ENCODE data around the gene SLC15A5.

GRCh38 chr12:16300122-16300521 lies 22.6 kb upstream of the SLC15A5 start:
- TF ChIP-seq GATA2 (IDR thresholded peaks at IDR 0.05; ENCODE audit: low read depth, low read length) (no peak), GATA3 (IDR thresholded peaks at IDR 0.05; ENCODE audit: low read depth, low read length) (no peak)

Measured in SH-SY5Y (cell line).